Neuronal stem cell (in vitro differentiated cells): ENCODE measurements around the gene LIN7C.
A peak's percentile ranks its signal among the peaks of the same experiment; 100 is the strongest.

Source experiments
- DNase-seq: peaks from one replicate; pipeline ENCODE4 v3.0.0-alpha.2; 2013; ENCODE audit warnings: low spot score
- H2AFZ ChIP-seq: one replicate; pipeline ENCODE4 v1.6.1; 2013; ENCODE audit warnings: mild to moderate bottlenecking, low read length, inconsistent platforms
- H2AK5ac ChIP-seq: 2 replicates; pipeline ENCODE4 v1.6.1; 2013; ENCODE audit warnings: low read depth, mild to moderate bottlenecking, inconsistent platforms, low read length, moderate library complexity, mixed read lengths
- H2BK120ac ChIP-seq: 2 replicates; pipeline ENCODE4 v1.6.1; 2013; ENCODE audit warnings: low read depth, mild to moderate bottlenecking, inconsistent platforms, low read length, moderate library complexity, mixed read lengths
- H2BK12ac ChIP-seq: one replicate; pipeline ENCODE4 v1.6.1; 2013; ENCODE audit warnings: low read length, inconsistent platforms
- H2BK15ac ChIP-seq: 2 replicates; pipeline ENCODE4 v1.6.1; 2013; ENCODE audit warnings: mild to moderate bottlenecking, low read length, inconsistent platforms, mixed read lengths
- H2BK5ac ChIP-seq: one replicate; pipeline ENCODE4 v1.6.1; 2013; ENCODE audit warnings: inconsistent platforms, mild to moderate bottlenecking, low read length, moderate library complexity
- H3K14ac ChIP-seq: one replicate; pipeline ENCODE4 v1.6.1; 2013; ENCODE audit warnings: low read length, inconsistent platforms
- H3K18ac ChIP-seq: 2 replicates; pipeline ENCODE4 v1.6.1; 2013; ENCODE audit warnings: low read length, inconsistent platforms
- H3K23ac ChIP-seq: 2 replicates; pipeline ENCODE4 v1.6.1; 2013; ENCODE audit warnings: low read depth, mild to moderate bottlenecking, mixed read lengths, low read length, inconsistent platforms; ENCODE audit not compliant: poor library complexity
- H3K27ac ChIP-seq: replicated peaks from 3 replicates; pipeline ENCODE4 v1.5.1; 2013; ENCODE audit warnings: low read length, inconsistent platforms
- H3K27me3 ChIP-seq, 3 experiments: 2 replicates each; pipeline ENCODE4 v1.6.1; 2013; ENCODE audit warnings: low read length in 3 of 3, mild to moderate bottlenecking in 2 of 3, inconsistent platforms in 1 of 3, low read depth in 1 of 3, mixed read lengths in 1 of 3, moderate library complexity in 1 of 3; ENCODE audit not compliant: control insufficient read depth in 3 of 3, insufficient read depth in 3 of 3
- H3K36me3 ChIP-seq, 2 donors: replicated peaks in 1 of 2; 2 replicates each; pipeline ENCODE4 v1.6.1; 2013; ENCODE audit warnings: low read length in 2 of 2; ENCODE audit not compliant: control insufficient read depth in 2 of 2, insufficient read depth in 2 of 2
- H3K4ac ChIP-seq: 2 replicates; pipeline ENCODE4 v1.6.1; 2013; ENCODE audit warnings: inconsistent platforms, mild to moderate bottlenecking, low read length, moderate library complexity
- H3K4me1 ChIP-seq, 2 donors: 1 replicate in 1 of 2; 2 replicates in 1 of 2; pipeline ENCODE4 v1.6.1; 2013; ENCODE audit warnings: low read length in 2 of 2, low read depth in 1 of 2; ENCODE audit not compliant: control insufficient read depth in 2 of 2, insufficient read depth in 1 of 2
- H3K4me2 ChIP-seq: one replicate; pipeline ENCODE4 v1.6.1; 2013; ENCODE audit warnings: mild to moderate bottlenecking, low read length, inconsistent platforms; ENCODE audit not compliant: insufficient read depth, poor library complexity, severe bottlenecking
- H3K4me3 ChIP-seq, 2 donors: 2 replicates each; pipeline ENCODE4 v1.5.1; 2013; ENCODE audit warnings: low read length in 2 of 2, mild to moderate bottlenecking in 2 of 2, inconsistent platforms in 1 of 2, moderate library complexity in 1 of 2
- H3K79me1 ChIP-seq: one replicate; pipeline ENCODE4 v1.6.1; 2013; ENCODE audit warnings: low read depth, mild to moderate bottlenecking, inconsistent platforms, low read length, moderate library complexity
- H3K9ac ChIP-seq: one replicate; pipeline ENCODE4 v1.6.1; 2013; ENCODE audit warnings: mild to moderate bottlenecking, low read depth, low read length, inconsistent platforms; ENCODE audit not compliant: poor library complexity
- H3K9me3 ChIP-seq, 2 donors: replicated peaks in 1 of 2; 2 replicates each; pipeline versions ENCODE3 to v1.6.1; 2013; ENCODE audit warnings: low read length in 2 of 2, mild to moderate bottlenecking in 2 of 2, inconsistent platforms in 1 of 2, low read depth in 1 of 2, mixed read lengths in 1 of 2, moderate library complexity in 1 of 2; ENCODE audit not compliant: control insufficient read depth in 2 of 2, insufficient read depth in 1 of 2
- H4K8ac ChIP-seq: one replicate; pipeline ENCODE4 v1.6.1; 2013; ENCODE audit warnings: low read depth, mild to moderate bottlenecking, inconsistent platforms, low read length, moderate library complexity
- H4K91ac ChIP-seq: one replicate; pipeline ENCODE4 v1.6.1; 2013; ENCODE audit warnings: low read length, low read depth, mild to moderate bottlenecking, inconsistent platforms; ENCODE audit not compliant: poor library complexity
- WGBS, 2 donors: extraction: QIAGEN DNeasy Blood & Tissue Kit; methylation state at CpG; one replicate each; pipeline ENCODE4 v1.1.7; 2013; ENCODE audit warnings: missing lambda C conversion rate in 2 of 2, mixed read lengths in 1 of 2; ENCODE audit not compliant: insufficient read length in 2 of 2, insufficient replicate concordance in 1 of 2; ENCODE audit errors: extremely low coverage in 2 of 2; 5-methylcytosine and 5-hydroxymethylcytosine counted together

The LIN7C gene

DNA sequence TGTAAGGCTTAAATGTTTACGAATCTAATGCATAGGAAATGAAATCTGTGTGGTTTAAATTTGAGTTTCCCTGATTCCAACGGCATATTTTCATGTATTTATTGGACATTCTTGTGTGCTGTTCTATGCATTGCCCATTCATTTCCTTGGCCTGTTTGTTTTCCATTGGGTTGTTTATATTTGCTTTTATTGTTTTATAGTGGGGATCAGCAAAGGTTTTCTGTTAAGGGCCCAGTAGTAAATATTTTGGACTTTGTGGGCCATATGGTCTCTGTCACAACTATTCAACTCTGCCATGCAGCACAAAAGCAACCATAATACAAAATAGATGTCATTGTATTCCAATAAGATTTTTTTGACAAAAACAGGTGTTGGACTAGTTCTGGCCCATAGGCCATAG is 28.7 kb downstream of the LIN7C start:
- Histone ChIP-seq H3K4me1 (peaks cover 0 to 8% of the 10 kb centered on the region in 2 donors), H3K4me3 (no peak overlapping the region), H3K14ac (no peak overlapping the region), H2AFZ (no peak overlapping the region), H4K91ac (no peak overlapping the region), H3K4me2 (no peak overlapping the region), H3K36me3 (no peaks in the 10 kb centered on the region), H2BK120ac (no peak overlapping the region), H3K27me3 (no peaks in the 10 kb centered on the region), H2BK15ac (no peak overlapping the region), H3K18ac (no peak overlapping the region), H3K27ac (no peak overlapping the region), H3K9me3 (peaks cover 0 to 4% of the 10 kb centered on the region in 2 donors), H2AK5ac (no peak overlapping the region), H2BK12ac (no peak overlapping the region), H2BK5ac (no peak overlapping the region), H3K4ac (no peak overlapping the region), H3K23ac (no peak overlapping the region), H4K8ac (no peak overlapping the region), H3K9ac (no peak overlapping the region), H3K79me1 (no peaks in the 10 kb centered on the region)
- no peak for DNase-seq
- WGBS, 2 donors: no CpG with 5 or more reads among the region's 2 CpGs

DNA sequence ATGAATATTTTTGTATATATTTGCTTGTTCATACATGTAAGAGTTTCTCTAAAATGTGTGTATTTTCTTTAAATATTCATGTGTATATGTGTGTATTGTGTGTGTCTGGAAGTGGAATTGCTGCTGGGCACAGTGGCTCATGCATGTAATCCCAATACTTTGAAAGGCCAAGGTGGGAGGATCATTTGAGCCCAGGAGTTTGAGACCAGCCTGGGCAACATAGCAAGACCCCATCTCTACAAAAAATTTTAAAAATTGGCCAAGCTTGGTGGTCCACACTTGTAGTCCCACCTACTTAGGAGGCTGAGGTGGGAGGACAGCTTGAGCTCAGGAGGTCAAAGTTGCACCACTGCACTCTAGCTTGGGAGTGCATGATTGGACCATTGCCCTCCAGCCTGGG is 29.3 kb downstream of the LIN7C start:
- H3K79me1 ChIP-seq: no peaks in the 10 kb centered on the region
- H3K9ac ChIP-seq: no peak overlapping the region
- no peak overlapping the region for H3K14ac ChIP-seq
- H2BK15ac ChIP-seq: no peak overlapping the region
- H2BK12ac ChIP-seq: no peak overlapping the region
- H4K91ac ChIP-seq: no peak overlapping the region
- H2AK5ac ChIP-seq: no peak overlapping the region
- H3K4ac ChIP-seq: no peak overlapping the region
- no peak overlapping the region for H3K18ac ChIP-seq
- no peak overlapping the region for H2BK120ac ChIP-seq
- H2BK5ac ChIP-seq: no peak overlapping the region
- H3K4me2 ChIP-seq: no peak overlapping the region
- no peak for DNase-seq
- H3K27ac ChIP-seq: no peak overlapping the region
- no peak overlapping the region for H4K8ac ChIP-seq
- H3K23ac ChIP-seq: no peak overlapping the region
- H3K9me3 ChIP-seq: peaks cover 0 to 4% of the 10 kb centered on the region in 2 donors
- no peaks in the 10 kb centered on the region for H3K27me3 ChIP-seq
- H2AFZ ChIP-seq: no peak overlapping the region
- H3K4me1 ChIP-seq: peaks cover 0 to 5% of the 10 kb centered on the region in 2 donors
- H3K36me3 ChIP-seq: no peaks in the 10 kb centered on the region
- H3K4me3 ChIP-seq: no peak overlapping the region

DNA sequence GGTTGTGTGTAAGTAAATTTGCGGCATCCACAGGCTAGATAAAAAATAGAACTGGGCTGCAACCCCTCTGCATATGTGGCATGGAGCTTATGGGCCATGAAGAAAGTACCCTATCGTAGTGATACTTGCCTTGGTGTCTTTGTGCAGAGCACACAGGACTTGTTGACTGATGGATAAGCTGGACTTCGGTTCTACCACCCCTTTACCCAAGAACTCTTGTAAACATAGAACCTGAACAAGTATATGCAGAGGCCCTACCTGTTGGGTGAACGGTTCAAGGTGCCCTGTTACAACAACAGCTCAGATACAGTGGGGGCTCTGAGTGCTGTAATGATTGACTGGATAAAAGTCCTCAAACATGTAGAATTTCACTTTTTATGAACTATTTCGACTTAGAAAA is 30.9 kb downstream of the LIN7C start:
- Histone ChIP-seq H3K9me3 (peaks cover 0 to 4% of the 10 kb centered on the region in 2 donors), H4K8ac (no peak overlapping the region), H3K36me3 (no peaks in the 10 kb centered on the region), H3K4ac (no peak overlapping the region), H3K79me1 (no peaks in the 10 kb centered on the region), H2BK12ac (no peak overlapping the region), H3K27me3 (no peaks in the 10 kb centered on the region), H3K18ac (no peak overlapping the region), H2BK15ac (no peak overlapping the region), H3K4me1 (peaks cover 0 to 5% of the 10 kb centered on the region in 2 donors), H3K27ac (no peak overlapping the region), H3K4me3 (no peak overlapping the region), H3K4me2 (no peak overlapping the region), H2AFZ (no peak overlapping the region), H3K14ac (no peak overlapping the region), H2BK5ac (no peak overlapping the region), H3K9ac (no peak overlapping the region), H4K91ac (no peak overlapping the region), H2AK5ac (no peak overlapping the region), H3K23ac (no peak overlapping the region), H2BK120ac (no peak overlapping the region)
- no CpG with 5 or more reads among the region's 5 CpGs for WGBS, 2 donors
- no peak for DNase-seq

DNA sequence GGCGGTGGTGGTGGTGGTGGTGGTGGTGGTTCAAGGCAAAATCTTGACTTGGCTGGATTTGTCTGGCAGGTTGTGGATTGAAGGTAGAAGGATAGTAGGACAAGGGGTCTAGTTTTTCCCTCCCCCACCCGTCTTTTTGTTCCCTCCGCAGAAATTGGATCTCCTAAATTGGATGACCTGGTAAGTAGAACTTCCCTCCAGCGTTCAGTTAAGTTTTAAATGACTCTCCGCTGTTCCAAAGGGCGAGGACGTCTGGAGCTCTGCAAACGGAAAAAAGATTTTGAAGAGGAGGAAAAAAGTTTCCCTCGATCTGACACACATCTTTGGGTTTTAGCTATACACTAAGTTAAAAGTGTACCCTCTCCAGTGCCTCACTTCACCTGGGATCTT is 33.6 kb downstream of the LIN7C start:
- Histone ChIP-seq H3K4me1 (peaks cover 9 to 25% of the 10 kb centered on the region in 2 donors), H2AFZ (peak overlapping the region; percentile 65), H3K79me1 (no peaks in the 10 kb centered on the region), H3K14ac (no peak overlapping the region), H3K23ac (no peak overlapping the region), H2AK5ac (no peak overlapping the region), H4K8ac (no peak overlapping the region), H3K4me3 (peak overlapping the region in 1 of 2 donors; percentile 16), H3K18ac (no peak overlapping the region), H3K4ac (no peak overlapping the region), H3K4me2 (no peak overlapping the region), H2BK5ac (no peak overlapping the region), H3K9ac (no peak overlapping the region), H3K9me3 (peaks cover 0 to 4% of the 10 kb centered on the region in 2 donors), H2BK120ac (no peak overlapping the region), H3K27me3 (no peaks in the 10 kb centered on the region), H4K91ac (no peak overlapping the region), H2BK15ac (no peak overlapping the region), H3K27ac (peak overlapping the region; percentile 7), H2BK12ac (no peak overlapping the region), H3K36me3 (no peaks in the 10 kb centered on the region)
- no peak for DNase-seq
- WGBS, 2 donors: no CpG with 5 or more reads among the region's 9 CpGs
